Measurements from ENCODE around the gene RPS6KC1.
"Not testable (repeated sequence)": the region's sequence is repeated elsewhere in the genome, so short reads cannot be mapped to it uniquely, and the experiment has no call there.

The RPS6KC1 gene

DNA sequence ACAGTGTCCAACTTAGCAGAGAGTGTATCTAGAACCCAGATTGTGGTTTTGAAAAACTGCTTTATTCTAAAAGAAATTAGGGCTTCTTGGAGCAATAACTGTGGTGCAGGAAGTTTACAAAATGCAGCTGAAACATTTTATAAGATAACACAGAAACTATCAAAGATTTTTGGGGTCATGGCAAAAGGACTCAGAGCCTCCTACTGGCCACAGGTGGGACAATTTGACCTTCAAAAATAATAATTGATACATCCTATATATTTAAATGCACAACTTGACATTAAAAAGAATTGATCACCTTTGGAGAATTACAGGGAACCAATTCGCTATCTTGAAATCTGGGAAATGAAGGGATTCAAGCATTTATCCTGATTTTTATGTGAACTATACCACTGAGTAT is 235.2 kb downstream of the RPS6KC1 start:
- no peak for DNase-seq (ENCODE audit: low spot score)

- DNase-seq (ENCODE audit: low spot score), result no peak
Observed at GRCh38 chr1:213287987-213288386, 236.9 kb downstream of the RPS6KC1 start.

DNA sequence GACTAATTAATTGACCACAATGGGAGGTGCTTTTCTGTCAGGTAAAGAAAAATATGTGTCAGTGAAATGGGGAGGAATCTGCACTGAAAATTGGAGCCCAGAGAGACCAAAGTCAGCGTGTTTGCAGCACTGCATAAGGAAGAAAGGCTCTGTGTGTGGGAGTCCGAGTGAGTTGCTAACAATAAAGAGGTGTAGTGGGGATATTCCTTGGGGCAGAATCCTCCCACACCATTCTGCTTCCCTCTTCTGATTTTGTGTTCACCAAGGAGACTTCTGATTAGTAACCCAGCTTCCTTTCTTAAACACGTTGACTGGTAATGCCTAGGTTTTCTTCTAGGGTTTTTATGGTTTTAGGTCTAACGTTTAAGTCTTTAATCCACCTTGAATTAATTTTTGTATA is 240.5 kb downstream of the RPS6KC1 start:
- DNase-seq (ENCODE audit: low spot score), result no peak

- DNase-seq (ENCODE audit: low spot score), result no peak
Observed at GRCh38 chr1:213292614-213293013, 241.6 kb downstream of the RPS6KC1 start.

GRCh38 chr1:213295860-213296259 is 244.8 kb downstream of the RPS6KC1 start:
- DNase-seq (ENCODE audit: low spot score), result no peak

GRCh38 chr1:213296558-213296957 is 245.5 kb downstream of the RPS6KC1 start:
- DNase-seq (ENCODE audit: low spot score), result no peak

DNA sequence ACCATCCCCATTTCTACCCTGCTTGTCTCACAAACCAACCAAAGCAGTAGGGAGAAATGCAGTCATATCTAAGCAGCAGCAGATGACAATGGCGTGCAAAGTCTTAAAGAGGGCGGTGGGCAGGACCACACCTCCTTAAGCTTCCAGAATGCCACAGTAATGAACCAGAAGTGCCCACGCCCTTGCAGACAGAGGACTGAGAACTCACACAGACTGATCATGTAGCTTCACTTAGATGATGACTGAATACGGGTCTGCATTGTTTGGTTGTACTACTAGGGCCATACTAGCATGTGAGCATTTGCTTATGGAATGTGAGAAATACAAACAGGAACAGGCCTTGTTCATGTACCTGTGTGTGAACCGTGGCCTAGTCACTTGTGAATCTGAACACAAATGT is 246.0 kb downstream of the RPS6KC1 start:
- no peak for DNase-seq (ENCODE audit: low spot score)

- no peak for DNase-seq (ENCODE audit: low spot score)
Observed at GRCh38 chr1:213300433-213300832, 249.4 kb downstream of the RPS6KC1 start.

GRCh38 chr1:213301524-213301923 is 250.5 kb downstream of the RPS6KC1 start:
- not testable (repeated sequence) for DNase-seq (ENCODE audit: low spot score)

- no peak for DNase-seq (ENCODE audit: low spot score)
Observed at GRCh38 chr1:213303286-213303685, 252.2 kb downstream of the RPS6KC1 start.

GRCh38 chr1:213315571-213315970 is 264.5 kb downstream of the RPS6KC1 start:
- DNase-seq (ENCODE audit: low spot score), result no peak

- DNase-seq (ENCODE audit: low spot score), result not testable (repeated sequence)
Observed at GRCh38 chr1:213318458-213318857, 267.4 kb downstream of the RPS6KC1 start.

GRCh38 chr1:213320191-213320870 is 269.3 kb downstream of the RPS6KC1 start:
- no peak for DNase-seq (ENCODE audit: low spot score)
